Peyer's patch (tissue), 4 donors: ENCODE data around the gene ATP2C1.

ENCODE experiments used
- POLR2A ChIP-seq, 2 donors: fragments of 450-650 bp; IDR thresholded peaks; one replicate each; pipeline ENCODE4 v1.5.1; 2017; ENCODE audit warnings: antibody characterized with exemption in 2 of 2, mild to moderate bottlenecking in 2 of 2, moderate library complexity in 2 of 2
- TF ChIP-seq, protein P1 (sequence below), 6 experiments: fragments of 450-650 bp in 4 of 6; fragments of 200-600 bp in 2 of 6; sonication (generic) in 1 of 6; IDR thresholded peaks; one replicate each; pipeline ENCODE4 v1.5.1; 2017 to 2019; ENCODE audit warnings: antibody characterized with exemption in 6 of 6, mild to moderate bottlenecking in 3 of 6, moderate library complexity in 1 of 6

DNA sequence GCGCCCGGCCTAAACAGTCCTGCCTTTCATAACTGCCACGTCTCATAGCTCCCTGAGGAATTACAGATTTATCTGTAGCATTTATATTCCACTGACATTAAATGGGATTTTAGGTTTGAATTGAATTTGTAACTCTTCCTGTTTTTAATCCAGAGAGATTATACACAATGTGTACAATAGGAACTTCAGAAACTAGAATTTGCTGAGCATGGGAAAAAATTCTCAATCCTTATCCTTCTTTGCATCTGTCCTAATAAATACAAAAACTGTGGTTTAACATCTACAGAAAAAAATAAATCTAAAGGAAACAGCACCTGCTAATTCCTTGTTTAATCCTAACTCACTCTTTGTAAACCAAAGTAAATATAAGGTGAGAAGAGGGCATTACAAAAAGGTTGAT lies 135.0 kb downstream of the ATP2C1 start:
- TF ChIP-seq, protein P1, sequence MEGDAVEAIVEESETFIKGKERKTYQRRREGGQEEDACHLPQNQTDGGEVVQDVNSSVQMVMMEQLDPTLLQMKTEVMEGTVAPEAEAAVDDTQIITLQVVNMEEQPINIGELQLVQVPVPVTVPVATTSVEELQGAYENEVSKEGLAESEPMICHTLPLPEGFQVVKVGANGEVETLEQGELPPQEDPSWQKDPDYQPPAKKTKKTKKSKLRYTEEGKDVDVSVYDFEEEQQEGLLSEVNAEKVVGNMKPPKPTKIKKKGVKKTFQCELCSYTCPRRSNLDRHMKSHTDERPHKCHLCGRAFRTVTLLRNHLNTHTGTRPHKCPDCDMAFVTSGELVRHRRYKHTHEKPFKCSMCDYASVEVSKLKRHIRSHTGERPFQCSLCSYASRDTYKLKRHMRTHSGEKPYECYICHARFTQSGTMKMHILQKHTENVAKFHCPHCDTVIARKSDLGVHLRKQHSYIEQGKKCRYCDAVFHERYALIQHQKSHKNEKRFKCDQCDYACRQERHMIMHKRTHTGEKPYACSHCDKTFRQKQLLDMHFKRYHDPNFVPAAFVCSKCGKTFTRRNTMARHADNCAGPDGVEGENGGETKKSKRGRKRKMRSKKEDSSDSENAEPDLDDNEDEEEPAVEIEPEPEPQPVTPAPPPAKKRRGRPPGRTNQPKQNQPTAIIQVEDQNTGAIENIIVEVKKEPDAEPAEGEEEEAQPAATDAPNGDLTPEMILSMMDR (IDR thresholded peaks at IDR 0.05): no peak
- TF ChIP-seq POLR2A (IDR thresholded peaks at IDR 0.05): no peak
